HepG2 (cell line): Measurements from ENCODE around the gene GPS1. TPM values are rescaled to one million over a fixed set of nuclear protein-coding genes. Genes with fewer than 3 reads are reported as not detected.

Experiments used
- AGO2 ChIP-seq: fragments of 200-400 bp; formaldehyde crosslinking; optimal IDR thresholded peaks from 2 replicates; pipeline ENCODE3; 2017; ENCODE audit warnings: mild to moderate bottlenecking, low read depth, low read length, moderate library complexity
- ARID2 ChIP-seq: sonication (generic); formaldehyde crosslinking; IDR thresholded peaks from 2 replicates; pipeline ENCODE4 v1.8.1; 2022; ENCODE audit warnings: mild to moderate bottlenecking, missing genetic modification reagents, borderline replicate concordance
- ATM ChIP-seq: fragments of 450-650 bp; IDR thresholded peaks from 2 replicates; pipeline ENCODE4 v1.7.1; 2017; ENCODE audit warnings: mild to moderate bottlenecking, borderline replicate concordance
- DMAP1 ChIP-seq: IDR thresholded peaks from 2 replicates; pipeline ENCODE4 v1.6.1; 2016
- GMEB1 ChIP-seq: sonication (generic); formaldehyde crosslinking; IDR thresholded peaks from 2 replicates; pipeline ENCODE4 v1.5.1; 2020; ENCODE audit warnings: missing genetic modification reagents, mild to moderate bottlenecking, borderline replicate concordance
- KDM5B ChIP-seq: sonication (generic); formaldehyde crosslinking; IDR thresholded peaks from 2 replicates; pipeline ENCODE4 v1.4.0; 2020; ENCODE audit warnings: missing genetic modification reagents, mild to moderate bottlenecking, borderline replicate concordance
- NFE2L1 ChIP-seq: sonication (generic); formaldehyde crosslinking; IDR thresholded peaks from 2 replicates; pipeline ENCODE4 v1.4.0; 2020; ENCODE audit warnings: missing genetic modification reagents, mild to moderate bottlenecking, borderline replicate concordance
- PCBP1 ChIP-seq: fragments of 200-400 bp; formaldehyde crosslinking; IDR thresholded peaks from 2 replicates; pipeline ENCODE4 v1.6.1; 2017; ENCODE audit warnings: mild to moderate bottlenecking, low read depth, low read length, borderline replicate concordance
- PHF8 ChIP-seq: sonication (generic); formaldehyde crosslinking; IDR thresholded peaks from 2 replicates; pipeline ENCODE4 v1.5.0; 2020; ENCODE audit warnings: missing genetic modification reagents
- PITX1 ChIP-seq: sonication (generic); formaldehyde crosslinking; IDR thresholded peaks from 2 replicates; pipeline ENCODE4 v1.5.1; 2020; ENCODE audit warnings: mild to moderate bottlenecking, missing genetic modification reagents
- RFX5 ChIP-seq: IDR thresholded peaks from 2 replicates; pipeline ENCODE4 v1.6.1; 2011; ENCODE audit warnings: low read depth, low read length, improper control_type of control experiment
- SIX4 ChIP-seq: sonication (generic); formaldehyde crosslinking; IDR thresholded peaks from 2 replicates; pipeline ENCODE4 v1.4.0; 2020; ENCODE audit warnings: missing genetic modification reagents
- SOX6 ChIP-seq, 2 experiments: fragments of 450-650 bp in 1 of 2; sonication (generic) in 1 of 2; formaldehyde crosslinking in 1 of 2; IDR thresholded peaks; 2 replicates each; pipeline versions ENCODE4 v1.4.0 to v1.6.1; 2017 to 2020; ENCODE audit warnings: antibody characterized with exemption in 1 of 2, mild to moderate bottlenecking in 1 of 2, missing genetic modification reagents in 1 of 2
- SPEN ChIP-seq: sonication (generic); formaldehyde crosslinking; IDR thresholded peaks from 2 replicates; pipeline ENCODE4 v1.5.1; 2020; ENCODE audit warnings: low read depth, mild to moderate bottlenecking, missing genetic modification reagents
- TAF15 ChIP-seq: fragments of 200-400 bp; formaldehyde crosslinking; IDR thresholded peaks from one replicate; pipeline ENCODE4 v1.6.1; 2018; ENCODE audit warnings: mild to moderate bottlenecking, low read depth, low read length; ENCODE audit not compliant: poor library complexity, severe bottlenecking
- ZMYM3 ChIP-seq: sonication (generic); formaldehyde crosslinking; IDR thresholded peaks from 2 replicates; pipeline ENCODE4 v1.5.1; 2020; ENCODE audit warnings: mild to moderate bottlenecking, missing genetic modification reagents
- ZNF24 ChIP-seq: fragments of 450-650 bp; IDR thresholded peaks from 2 replicates; pipeline ENCODE4 v1.6.1; 2017; ENCODE audit warnings: antibody characterized with exemption, mild to moderate bottlenecking
- ZNF263 ChIP-seq: sonication (generic); formaldehyde crosslinking; IDR thresholded peaks from 2 replicates; pipeline ENCODE4 v1.4.0; 2020; ENCODE audit warnings: missing genetic modification reagents
- ZNF451 ChIP-seq: sonication (generic); formaldehyde crosslinking; IDR thresholded peaks from 2 replicates; pipeline ENCODE4 v1.5.0; 2020; ENCODE audit warnings: mild to moderate bottlenecking, missing genetic modification reagents
- ZNF569 ChIP-seq: sonication (generic); formaldehyde crosslinking; IDR thresholded peaks from 2 replicates; pipeline ENCODE4 v1.5.0; 2020; ENCODE audit warnings: mild to moderate bottlenecking, missing genetic modification reagents, moderate library complexity, borderline replicate concordance
- ZNF574 ChIP-seq: sonication (generic); formaldehyde crosslinking; IDR thresholded peaks from 2 replicates; pipeline ENCODE4 v1.4.0; 2020; ENCODE audit warnings: missing genetic modification reagents
- ZNF670 ChIP-seq: sonication (generic); formaldehyde crosslinking; IDR thresholded peaks from 2 replicates; pipeline ENCODE4 v1.8.0; 2022; ENCODE audit warnings: mild to moderate bottlenecking, missing genetic modification reagents, borderline replicate concordance
- ZNF780A ChIP-seq: sonication (generic); formaldehyde crosslinking; IDR thresholded peaks from 2 replicates; pipeline ENCODE4 v1.8.0; 2022; ENCODE audit warnings: mild to moderate bottlenecking, missing genetic modification reagents, moderate library complexity
- polyA plus RNA-seq, 8 experiments: library from polyadenylated mRNA; depleted of rRNA in 3 of 8; stranded (reverse) in 7 of 8; unstranded in 1 of 8; fragments of >200 nt; fragmentation: Illumina TruSeq in 4 of 8; extraction: Trizol in 4 of 8; gene quantifications; 2 replicates each; pipeline versions ENCODE4 v1.2.1 to v1.2.3, GENCODE V29; 2011 to 2016; ENCODE audit warnings: low read depth in 4 of 8, missing spikeins in 1 of 8, mixed read lengths in 1 of 8; ENCODE audit not compliant: insufficient read depth in 1 of 8
- total RNA-seq, 5 experiments: library from RNA; depleted of rRNA; stranded (reverse); fragments of >200 nt; fragmentation: Illumina TruSeq; extraction: Trizol; gene quantifications; 2 replicates each; pipeline ENCODE4 v1.2.3, GENCODE V29; 2016; ENCODE audit warnings: low read depth in 1 of 5
- TF ChIP-seq, protein P1 (sequence below): sonication (generic); formaldehyde crosslinking; IDR thresholded peaks from 2 replicates; pipeline ENCODE4 v1.4.0; 2020; ENCODE audit warnings: missing genetic modification reagents

The GPS1 gene
- total and polyA plus RNA-seq, 2 of the 13 experiments (the other 11 are each of a cell fraction or from before 2014, with no cell fraction given) = 124 to 128 TPM

GRCh38 chr17:82100502-82101298 lies 49.0 kb downstream of the GPS1 start (continued):
- TF ChIP-seq SIX4 (CRISPR knock-in tag) (no peak), ZNF780A (CRISPR knock-in tag) (no peak), DMAP1 (CRISPR knock-in tag) (no peak), GMEB1 (CRISPR knock-in tag) (no peak), ZNF24 (no peak), ZNF670 (CRISPR knock-in tag) (no peak), ZNF263 (CRISPR knock-in tag) (0 out of 2 replicates have a peak, but pooled peaks have one; percentile 30), NFE2L1 (0 out of 2 replicates have a peak, but pooled peaks have one; percentile 56), PITX1 (peak; percentile 18; the same call in 1 of the 2 replicates), AGO2 (peak; percentile 96), PCBP1 (0 out of 2 replicates have a peak, but pooled peaks have one; percentile 41), SPEN (CRISPR knock-in tag) (no peak), SOX6 (IDR thresholded peaks at IDR 0.05) (no peak), SOX6 (CRISPR knock-in tag; IDR thresholded peaks at IDR 0.05) (no peak), ATM (no peak), ZNF574 (CRISPR knock-in tag) (no peak; the same call in 1 of the 2 replicates), ARID2 (CRISPR knock-in tag) (no peak), PHF8 (CRISPR knock-in tag) (no peak), TAF15 (no peak), ZNF451 (CRISPR knock-in tag) (no peak), ZMYM3 (CRISPR knock-in tag) (no peak), KDM5B (CRISPR knock-in tag) (peak; percentile 45; the same call in 1 of the 2 replicates), ZNF569 (no peak), RFX5 (no peak)
- TF ChIP-seq, protein P1, sequence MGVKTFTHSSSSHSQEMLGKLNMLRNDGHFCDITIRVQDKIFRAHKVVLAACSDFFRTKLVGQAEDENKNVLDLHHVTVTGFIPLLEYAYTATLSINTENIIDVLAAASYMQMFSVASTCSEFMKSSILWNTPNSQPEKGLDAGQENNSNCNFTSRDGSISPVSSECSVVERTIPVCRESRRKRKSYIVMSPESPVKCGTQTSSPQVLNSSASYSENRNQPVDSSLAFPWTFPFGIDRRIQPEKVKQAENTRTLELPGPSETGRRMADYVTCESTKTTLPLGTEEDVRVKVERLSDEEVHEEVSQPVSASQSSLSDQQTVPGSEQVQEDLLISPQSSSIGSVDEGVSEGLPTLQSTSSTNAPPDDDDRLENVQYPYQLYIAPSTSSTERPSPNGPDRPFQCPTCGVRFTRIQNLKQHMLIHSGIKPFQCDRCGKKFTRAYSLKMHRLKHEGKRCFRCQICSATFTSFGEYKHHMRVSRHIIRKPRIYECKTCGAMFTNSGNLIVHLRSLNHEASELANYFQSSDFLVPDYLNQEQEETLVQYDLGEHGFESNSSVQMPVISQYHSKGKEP (CRISPR knock-in tag) = no peak
